HG02798 (cell line): ENCODE data around the gene SEPTIN1.
"Not testable (repeated sequence)": the region's sequence is repeated elsewhere in the genome, so short reads cannot be mapped to it uniquely, and the experiment has no call there.

Experiments used
- ATAC-seq: cut with Tn5 transposase; IDR thresholded peaks from one replicate; pipeline ENCODE4 v1.9.1; 2021; ENCODE audit warnings: mild to moderate bottlenecking; ENCODE audit not compliant: unreplicated experiment, poor library complexity

Gene SEPTIN1

DNA sequence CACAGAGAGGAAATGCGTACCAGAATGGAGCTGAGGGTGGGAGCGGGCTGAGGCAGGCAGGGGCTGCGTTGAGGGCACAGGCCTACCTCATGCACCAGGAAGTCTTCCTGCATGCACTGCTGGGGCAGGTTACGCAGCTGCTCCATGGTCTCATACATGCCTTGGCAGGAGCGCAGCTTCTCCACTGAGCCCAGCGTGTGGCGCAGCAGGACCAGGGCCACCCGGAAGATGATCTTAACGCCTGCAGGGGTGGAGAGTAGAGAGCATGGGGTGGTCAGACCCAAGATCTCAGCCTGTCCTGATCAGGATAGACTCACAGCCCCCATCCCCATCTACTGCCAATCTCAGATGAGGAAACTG lies 23.8 kb downstream of the SEPTIN1 start:
- ATAC-seq = no peak

DNA sequence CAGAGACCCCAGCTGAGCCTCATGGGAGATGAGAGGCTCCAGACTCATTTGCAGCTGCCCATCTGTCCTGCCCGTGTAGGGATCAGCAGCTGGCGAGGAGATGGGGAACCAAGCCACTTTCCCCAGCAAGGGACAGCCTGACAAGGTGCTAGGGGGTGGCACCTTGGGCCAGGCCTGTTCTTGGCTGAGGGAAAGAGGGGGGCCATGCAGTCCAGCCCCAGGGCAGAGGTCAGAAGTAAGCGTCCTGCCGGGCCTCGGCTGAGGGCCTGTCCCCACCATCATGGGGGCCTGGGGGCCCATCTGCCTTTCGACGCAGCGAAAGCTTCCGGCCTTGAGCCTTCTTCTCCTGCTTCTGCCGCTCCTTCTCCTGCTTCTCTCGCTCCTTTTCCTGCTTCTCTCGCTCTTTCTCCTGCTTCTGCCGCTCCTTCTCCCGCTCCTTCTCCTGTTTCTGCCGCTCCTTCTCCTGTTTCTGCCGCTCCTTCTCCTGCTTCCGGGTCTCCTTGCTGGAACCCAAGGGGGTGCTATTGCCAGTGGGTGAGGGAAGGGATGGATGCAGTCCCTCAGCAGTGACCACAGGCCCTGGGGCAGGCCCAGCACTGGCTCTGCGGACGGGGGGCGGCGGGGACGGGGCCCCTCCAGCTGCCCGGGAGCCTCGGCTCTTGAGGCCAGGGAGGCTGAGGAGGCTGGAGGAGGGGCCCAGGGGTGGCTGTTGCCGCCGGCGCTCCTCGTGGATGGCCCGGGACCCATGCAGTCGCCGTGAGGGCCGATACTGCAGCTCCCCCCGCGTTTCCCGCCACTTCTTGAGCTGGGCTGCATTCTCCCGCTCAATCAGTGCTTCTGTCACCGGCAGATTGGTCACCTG lies 24.4 kb downstream of the SEPTIN1 start:
- no peak for ATAC-seq

DNA sequence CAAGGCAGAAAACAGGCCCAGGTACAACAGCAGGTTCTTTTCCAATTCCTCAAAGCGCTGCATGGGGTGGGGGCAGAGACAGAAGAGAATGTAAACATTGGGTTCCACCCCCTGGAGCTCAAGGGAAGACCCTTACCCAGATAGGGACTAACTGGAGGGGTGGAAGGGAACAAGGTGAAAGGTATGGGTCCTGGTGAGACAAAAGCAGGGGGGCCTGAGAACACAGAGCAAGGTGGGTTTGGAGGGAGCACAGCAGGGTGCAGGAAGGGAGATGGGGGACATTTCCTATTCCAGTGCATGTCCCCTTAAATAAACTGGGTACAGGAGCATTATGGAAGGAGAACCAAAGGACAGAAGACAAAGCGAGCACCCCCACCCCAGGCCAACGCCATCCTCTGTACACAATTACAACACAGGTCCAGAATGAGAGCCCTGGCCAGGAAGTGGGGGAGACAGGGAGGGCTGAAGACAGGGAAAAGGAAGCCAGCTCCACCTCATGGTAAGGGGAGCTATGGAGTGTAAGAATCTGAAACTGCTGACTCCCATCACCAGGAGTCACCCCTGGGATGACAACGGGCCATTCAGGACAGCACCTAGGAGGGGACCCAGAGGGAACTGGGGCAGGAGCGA lies 25.2 kb downstream of the SEPTIN1 start:
- ATAC-seq = no peak

DNA sequence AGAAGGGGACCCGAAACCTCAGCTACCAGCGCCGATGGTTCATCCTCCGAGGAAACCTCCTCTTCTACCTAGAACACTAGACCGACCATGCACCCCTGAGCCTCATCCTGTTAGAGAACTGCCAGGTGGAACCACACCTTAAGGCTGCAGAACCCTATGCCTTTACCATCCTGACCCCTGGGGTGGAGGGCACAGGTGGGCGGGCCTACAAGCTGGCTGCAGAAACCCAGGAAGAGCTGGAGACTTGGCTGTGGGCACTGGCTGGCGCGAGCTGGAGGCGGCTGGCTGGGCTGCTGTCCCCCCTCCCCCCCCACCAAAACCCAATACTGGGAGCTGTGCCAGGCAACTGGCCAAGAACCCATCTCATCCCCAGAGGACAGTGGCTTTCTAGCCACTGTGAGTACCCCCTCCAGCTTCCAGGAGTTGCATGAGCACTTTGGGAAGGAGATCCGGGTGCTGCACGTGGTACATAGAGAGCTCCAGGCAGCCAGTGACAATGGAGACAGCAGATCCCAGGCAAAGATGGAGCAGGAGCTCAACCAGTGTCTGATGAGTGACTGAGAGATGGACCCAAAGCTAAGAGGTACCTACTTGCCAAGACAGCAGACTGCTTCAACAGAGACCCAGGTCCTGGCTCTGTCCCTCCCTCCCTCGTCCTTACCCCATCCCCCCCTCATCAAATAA lies 25.8 kb downstream of the SEPTIN1 start:
- ATAC-seq = no peak

DNA sequence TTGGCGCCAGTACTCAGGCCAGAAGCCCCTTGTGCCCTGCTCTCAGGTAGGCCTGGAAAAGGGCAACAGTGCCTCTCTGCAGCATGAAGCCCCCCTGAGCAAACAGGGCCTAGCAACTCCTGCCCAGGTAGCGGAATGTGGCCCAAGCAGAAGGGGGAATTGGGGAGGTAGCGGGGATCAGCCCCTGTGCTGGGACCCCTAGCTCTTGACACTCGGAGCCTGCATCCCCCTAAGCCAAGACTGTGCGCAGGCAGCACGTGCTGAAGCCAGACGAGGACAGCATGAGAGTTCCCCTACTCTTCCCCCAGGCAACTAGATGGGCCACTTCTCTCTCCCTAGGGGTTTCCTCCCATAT lies 26.4 kb downstream of the SEPTIN1 start:
- ATAC-seq = no peak

DNA sequence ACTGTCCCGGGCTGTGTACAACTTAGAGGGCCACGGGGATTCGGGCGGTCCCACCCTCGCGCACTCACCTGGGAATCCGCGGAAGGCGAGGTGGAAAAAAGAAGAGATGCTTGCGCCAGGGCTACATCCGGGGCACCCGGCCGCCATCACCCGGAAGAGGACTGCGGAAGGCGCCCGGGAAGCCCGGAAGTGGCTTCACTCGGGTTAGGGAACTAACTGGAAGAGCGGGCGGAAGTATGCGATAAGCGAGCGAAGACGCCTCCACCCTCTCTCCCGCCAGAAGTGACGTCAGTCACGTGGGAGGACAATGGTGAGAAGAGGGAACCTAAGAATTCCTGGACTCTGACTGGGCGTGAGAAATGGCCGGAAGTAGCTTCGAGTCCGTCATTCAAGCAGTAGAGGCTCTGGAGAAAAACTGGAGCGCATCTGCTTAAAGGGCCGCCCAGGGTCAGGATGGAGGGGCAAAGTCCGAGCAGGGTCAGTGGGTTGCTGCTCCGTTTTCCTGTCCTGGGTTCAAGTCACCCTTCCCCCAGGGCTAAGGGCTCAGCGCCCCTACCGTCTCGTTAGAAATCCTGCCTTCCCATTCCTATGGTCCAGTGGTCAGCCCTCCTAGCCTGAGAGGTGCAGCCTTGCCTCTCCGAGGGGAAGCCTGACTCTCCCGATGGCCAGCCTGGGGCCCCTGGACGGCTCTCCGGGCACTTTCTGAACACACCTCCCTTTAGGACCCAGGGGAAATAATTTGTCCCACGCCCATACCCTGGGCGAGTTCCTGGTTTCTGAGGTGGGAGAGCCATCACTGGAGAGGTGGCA lies 27.0 kb downstream of the SEPTIN1 start, which contains the start of gene CD2BP2:
Gene CD2BP2 (minus strand): TSS at position 165 of the 810 bp plus-strand sequence. CDS start 627 bp downstream, outside the sequence.
- peak; percentile 74 for ATAC-seq

DNA sequence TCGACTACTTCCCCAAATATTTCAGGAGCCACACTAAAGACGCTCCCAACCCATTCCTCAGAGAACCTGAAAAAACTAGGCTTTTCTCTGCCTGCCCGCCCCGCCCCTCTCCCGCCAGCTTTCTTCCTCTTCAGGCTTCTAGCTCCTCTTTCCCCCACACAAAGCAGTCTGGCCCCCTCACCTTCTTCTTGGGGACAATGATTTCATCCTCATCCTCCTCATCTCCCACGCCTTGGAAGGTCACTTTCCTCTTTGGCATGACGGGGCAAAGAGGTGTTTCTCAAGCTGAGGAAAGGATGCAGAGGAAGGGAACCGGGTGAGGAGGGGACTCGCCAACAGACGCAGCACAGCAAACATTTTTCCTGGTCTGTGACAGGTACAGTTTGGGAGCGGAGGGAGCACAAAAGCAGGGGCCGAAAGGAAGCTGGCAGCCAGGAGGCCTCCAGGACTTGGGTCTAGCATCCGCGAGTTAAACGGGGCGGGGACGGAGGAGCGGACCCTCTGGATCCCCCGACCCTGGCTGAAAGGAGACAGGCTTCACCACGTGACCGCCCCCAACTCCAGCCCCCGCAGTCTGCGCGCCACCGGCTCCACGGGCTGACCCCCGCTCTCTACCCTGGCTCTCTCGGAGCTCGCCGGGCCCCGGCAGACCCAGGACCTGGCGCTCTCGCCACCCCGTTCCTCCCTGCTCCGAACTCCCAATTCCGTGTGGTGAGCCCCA lies 27.8 kb downstream of the SEPTIN1 start:
- no peak for ATAC-seq

DNA sequence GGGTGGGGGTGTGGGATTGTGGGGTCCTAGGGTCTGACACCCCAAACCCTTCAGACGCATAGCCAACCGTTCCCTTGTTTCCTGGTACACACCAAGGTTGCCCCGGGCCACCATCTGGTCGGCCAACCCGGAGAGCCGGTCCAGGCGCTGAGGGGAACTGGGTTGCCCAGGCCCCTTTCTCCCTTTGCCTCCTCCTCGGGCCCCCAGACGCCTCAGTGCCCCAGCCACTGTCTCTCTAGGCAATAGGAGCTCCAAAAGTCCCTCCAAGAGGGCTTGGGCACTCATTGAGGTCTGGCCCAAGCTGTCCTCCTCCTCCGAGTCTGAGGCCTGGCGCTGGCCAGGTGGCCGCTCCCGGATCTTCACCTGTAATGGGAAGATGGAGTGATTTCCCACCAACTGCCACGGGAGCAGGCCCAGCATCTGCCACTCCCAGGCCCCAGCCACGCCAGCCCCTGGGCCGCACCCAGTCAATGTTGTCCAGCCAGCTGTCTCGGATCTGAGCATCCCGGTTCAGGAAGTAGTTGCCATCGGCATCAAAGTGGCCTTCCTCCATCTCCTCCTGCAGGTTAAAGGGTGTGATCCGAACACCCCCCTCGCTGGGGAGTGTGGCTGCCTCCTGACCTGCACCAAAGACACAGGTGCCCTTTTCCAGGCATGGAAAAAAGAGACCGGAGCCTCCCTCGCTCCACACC lies 28.8 kb downstream of the SEPTIN1 start:
- no peak for ATAC-seq

DNA sequence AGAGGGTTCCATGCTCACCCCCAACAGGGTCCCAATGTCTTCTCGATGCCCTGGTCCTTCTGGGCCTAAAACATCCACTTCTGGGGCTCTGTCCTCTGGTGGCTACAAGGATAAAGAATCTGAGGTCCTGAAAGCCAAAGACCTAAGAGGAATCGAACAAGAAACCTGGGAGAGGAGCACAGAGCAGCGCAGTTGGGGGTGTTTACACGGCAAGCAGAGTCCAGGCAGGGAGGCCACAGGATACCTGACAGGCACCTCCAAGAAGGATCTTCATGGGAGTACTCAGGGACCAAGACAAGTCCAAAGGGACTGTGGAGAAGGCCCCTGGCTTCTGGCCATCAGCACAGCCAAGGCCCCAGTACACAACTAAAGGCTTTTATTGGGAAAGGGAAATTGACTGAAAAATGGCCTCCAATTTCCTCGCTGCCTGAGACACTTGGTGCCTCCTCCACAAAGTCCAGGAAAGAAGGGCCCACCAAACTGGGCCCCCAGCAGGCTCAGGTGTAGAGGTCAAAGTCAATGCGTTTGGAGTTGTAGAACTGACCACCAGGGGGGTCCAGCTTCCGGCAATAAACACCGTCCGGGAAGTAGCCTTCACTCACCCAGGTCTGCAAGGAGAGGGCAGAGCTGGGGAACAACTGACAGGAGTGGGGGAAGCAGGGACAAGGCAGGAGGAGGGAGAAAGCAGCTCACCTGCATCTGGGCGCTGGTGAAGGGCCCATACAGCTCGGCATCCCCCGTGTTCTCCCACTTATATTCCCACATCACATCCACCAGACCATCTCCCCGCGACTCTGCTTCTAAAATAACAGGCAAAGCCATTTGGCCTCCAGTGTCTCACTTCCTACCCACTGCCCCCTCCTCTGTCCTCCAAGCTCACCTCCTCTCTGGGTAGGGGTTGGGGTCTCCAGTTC lies 29.6 kb downstream of the SEPTIN1 start:
- ATAC-seq = no peak

DNA sequence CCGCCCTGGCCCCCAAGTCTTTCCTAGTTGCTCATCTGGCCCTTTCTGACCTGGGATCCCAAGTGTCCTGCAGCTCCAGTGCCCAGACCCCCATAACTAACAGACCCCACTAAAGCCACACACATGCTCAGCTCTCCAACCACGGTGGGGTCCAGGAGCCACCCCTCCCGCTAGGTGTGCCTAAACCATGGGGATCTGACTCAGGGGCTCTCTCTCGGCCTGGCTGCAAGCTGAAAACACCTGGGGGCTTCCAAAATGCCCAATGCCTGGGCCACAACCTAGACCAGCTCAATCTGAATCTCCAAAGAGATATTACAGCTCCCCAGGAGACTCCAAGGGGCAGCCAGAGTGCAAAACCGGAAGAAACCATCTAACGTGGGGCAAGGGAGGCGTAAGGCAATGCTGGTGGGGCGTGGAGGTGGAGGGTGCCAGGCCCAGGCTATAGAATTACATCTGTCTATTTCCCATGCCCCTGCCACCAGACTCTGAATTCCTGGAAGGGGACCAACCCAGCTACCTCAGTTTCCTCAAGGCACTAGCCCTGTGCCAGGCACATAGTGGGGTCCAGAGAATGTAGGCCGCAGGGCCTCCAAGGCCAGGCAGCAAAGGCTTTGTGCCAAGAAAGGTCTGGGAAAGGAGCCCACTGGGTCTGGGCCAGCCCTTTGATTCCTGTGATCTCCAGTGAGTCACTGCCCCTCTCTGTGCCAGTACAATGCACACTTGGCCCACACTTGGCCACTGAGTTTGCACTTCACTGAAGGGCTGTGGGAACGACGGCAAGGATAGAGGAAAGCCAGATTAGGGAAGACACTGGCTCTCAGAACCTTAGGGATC lies 30.6 kb downstream of the SEPTIN1 start:
- ATAC-seq = no peak

DNA sequence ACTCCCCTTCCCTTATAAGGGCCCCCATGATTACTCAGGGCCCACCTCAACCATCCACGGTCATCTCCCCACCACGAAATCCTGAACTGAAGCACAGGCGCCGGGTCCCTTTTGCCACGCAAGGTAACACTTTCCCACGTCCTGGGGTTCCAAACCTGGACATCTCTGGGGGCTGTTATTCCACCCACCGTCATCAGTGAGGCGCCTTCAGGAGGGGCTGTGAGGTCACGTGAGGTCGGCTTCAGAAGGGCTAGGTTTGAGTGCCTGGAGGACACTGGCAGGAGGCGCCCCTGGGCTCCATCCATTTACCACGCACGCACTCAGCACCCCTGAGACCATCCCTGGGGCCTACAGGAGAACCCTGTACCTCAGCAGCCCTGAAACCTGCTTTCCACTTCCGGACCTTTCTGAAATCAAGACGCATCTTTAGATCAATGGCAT lies 31.3 kb downstream of the SEPTIN1 start:
- ATAC-seq = no peak

DNA sequence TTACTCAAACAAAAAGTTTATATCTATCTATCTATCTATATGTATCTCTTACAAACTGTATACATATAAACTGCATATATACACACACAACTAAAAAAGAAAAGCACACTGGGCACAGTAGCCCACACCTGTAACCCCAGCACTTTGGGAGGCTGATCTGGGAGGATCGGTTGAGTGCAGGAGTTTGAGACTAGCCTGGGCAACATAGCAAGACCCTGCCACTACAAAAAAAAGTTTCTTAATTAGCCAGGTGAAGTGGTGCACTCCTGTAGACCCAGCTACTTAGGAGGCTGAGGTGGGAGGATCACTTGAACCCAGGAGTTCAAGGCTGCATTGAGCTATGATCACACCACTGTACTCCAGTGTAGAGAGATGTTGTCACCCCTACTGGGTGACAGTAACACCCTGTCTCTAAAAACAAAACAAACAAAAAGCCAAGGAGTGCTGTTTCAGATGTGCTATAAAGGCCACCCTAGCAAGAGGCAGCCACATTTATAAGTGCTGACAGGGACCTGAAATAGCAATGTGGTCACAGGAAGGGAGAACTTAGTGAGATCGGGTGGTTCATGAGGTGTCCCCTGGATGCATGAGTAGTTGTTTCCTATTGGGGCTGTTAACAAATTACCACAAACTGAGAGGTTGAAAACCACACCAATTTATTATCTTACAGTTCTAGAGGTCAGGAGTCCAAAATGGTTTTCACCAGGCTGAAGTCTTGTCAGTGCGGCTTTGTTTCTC lies 32.1 kb downstream of the SEPTIN1 start:
- peak; percentile 52 for ATAC-seq

DNA sequence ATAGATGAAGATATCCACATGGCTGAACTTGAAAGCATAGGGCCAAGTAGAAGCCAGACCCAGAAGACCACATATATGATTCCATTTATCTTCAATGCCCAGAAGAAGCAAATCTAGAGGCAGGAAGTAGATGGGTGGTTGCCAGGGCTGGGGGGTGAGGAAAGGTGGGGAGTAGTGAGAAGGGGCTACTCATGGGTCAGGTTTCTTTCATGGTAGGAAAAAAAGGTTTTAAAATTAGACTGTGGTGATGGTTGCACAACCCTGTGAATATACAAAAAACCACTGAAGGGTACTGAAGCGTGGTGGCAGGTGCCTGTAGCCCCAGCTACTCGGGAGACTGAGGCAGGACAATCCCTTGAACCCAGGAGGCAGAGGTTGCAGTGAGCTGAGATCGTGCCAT lies 32.7 kb downstream of the SEPTIN1 start:
- peak; percentile 27 for ATAC-seq

DNA sequence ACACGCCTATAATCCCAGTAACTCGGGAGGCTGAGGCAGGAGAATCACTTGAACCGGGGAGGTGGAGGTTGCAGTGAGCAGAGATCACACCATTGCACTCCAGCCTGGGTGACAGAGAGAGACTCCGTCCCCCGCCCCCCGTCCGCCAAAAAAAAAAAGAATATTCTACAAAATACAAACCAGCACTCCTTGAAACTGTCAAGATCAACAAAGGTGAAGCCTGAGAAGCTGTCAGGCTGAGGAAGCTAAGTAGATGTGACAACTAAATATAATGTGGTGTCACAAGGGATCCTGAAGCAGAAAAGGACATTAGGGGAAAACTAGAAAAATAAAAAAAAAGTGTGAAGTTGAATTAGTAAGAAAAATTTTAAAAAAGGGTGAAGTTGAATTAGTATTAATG lies 33.4 kb downstream of the SEPTIN1 start:
- no peak for ATAC-seq

DNA sequence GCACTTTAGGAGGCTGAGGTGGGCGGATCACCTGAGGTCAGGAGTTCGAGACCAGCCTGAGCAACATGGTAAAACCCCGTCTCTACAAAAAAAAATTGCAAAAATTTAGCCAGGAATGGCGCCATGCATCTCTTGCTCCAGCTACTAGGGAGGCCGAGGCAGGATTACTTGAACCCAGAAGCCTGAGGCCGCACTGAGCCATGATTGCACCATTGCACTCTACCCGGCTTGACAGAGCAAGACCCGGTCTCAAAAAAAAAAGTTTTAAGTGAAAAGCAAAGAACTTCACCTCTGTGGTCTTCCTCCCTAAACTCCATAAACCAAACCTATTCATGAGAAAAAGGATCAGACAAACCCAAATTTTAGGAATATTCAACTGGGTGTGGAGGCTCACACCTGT lies 34.2 kb downstream of the SEPTIN1 start:
- no peak for ATAC-seq

DNA sequence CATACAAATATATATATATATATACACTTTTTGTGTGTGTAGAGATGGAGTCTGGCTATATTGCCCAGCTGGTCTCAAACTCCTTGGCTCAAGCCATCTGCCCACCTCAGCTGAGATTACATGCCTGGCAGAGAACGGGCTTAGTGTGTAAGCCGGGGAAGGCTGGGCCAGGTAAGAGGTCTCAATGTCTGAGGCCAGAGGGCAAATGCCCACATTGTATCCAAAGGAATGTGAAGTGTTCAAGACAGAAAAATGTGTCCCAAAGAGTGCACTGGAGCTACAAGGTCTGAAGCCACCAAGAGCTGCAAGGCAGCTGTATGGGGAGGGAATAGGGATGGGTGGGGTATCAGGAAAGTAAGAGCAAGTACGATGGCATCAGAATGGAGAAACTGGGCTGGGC lies 36.1 kb downstream of the SEPTIN1 start:
- no peak for ATAC-seq

DNA sequence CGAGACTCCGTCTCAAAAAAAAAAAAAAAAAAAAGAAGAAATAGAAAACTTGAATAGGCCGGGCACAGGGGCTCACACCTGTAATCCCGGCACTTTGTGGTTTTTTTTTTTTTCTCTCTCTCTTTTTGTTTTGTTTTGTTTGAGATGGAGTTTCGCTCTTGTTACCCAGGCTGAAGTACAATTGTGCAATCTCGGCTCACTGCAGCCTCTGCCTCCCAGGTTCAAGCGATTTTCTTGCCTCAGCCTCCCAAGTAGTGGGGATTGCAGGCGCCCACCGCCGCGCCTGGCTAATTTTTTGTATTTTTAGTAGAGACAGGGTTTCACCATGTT lies 38.9 kb downstream of the SEPTIN1 start:
- not testable (repeated sequence) for ATAC-seq
